GM12801 (cell line): ENCODE data around the gene NUDT14.

Experiments used
- TF ChIP-seq, protein P1 (sequence below): IDR thresholded peaks from one replicate; pipeline ENCODE4 v1.5.1; 2011; ENCODE audit warnings: control low read depth; ENCODE audit not compliant: insufficient read length; ENCODE audit errors: extremely low read depth

NUDT14 gene

DNA sequence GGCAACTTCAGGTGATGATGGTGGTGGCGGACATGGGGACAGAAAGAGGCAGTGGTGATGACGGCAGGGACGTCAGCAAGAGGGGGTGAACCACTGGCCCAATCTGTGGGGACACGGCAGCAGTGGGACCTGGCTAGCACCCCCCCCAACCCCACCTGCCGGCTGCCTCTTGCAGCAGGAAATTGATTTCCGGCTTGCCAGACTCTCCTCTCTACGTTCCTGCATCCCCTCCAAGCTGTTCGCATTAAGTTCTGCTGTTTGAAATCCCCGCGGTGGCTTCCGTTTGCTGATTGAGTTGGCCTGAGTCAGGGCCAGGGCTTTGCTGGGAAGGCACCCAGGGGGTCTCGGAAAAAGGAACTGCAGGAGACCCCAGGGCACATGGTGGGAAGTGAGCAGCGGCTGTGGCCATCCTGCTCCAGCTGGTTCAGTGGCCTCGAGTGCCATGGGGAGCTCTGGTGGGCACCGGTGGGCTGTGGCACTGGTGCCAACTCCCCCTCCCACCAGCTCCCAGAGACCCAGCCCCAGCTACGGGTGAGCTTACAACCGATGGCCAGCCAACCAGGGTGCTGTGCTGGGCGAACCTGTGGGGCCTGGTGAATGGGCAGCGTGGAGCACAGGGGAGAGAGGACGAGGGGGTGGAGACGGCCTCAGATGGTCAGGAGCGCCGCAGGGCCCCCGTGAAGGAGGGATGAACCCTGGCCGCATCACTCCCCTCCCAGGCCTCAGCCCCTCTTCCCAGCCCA, 14.6 kb upstream of the NUDT14 start:
- TF ChIP-seq, protein P1, sequence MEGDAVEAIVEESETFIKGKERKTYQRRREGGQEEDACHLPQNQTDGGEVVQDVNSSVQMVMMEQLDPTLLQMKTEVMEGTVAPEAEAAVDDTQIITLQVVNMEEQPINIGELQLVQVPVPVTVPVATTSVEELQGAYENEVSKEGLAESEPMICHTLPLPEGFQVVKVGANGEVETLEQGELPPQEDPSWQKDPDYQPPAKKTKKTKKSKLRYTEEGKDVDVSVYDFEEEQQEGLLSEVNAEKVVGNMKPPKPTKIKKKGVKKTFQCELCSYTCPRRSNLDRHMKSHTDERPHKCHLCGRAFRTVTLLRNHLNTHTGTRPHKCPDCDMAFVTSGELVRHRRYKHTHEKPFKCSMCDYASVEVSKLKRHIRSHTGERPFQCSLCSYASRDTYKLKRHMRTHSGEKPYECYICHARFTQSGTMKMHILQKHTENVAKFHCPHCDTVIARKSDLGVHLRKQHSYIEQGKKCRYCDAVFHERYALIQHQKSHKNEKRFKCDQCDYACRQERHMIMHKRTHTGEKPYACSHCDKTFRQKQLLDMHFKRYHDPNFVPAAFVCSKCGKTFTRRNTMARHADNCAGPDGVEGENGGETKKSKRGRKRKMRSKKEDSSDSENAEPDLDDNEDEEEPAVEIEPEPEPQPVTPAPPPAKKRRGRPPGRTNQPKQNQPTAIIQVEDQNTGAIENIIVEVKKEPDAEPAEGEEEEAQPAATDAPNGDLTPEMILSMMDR = no peak

DNA sequence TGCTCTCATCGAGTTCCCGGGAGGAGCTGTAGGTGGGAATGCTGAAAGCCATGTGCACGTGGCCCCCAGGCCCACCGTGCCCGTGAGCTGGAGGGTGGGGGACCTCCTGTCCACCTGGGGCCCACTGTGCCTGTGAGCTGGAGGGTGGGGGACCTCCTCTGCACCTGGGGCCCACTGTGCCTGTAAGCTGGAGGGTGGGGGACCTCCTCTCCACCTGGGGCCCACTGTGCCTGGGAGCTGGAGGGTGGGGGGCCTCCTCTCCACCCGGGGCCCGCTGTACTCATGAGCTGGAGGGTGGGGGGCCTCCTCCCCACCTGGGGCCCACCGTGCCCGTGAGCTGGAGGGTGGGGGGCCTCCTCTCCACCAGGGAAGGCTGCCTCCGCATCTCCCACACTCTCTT, 13.9 kb upstream of the NUDT14 start:
- TF ChIP-seq, protein P1 = no peak

DNA sequence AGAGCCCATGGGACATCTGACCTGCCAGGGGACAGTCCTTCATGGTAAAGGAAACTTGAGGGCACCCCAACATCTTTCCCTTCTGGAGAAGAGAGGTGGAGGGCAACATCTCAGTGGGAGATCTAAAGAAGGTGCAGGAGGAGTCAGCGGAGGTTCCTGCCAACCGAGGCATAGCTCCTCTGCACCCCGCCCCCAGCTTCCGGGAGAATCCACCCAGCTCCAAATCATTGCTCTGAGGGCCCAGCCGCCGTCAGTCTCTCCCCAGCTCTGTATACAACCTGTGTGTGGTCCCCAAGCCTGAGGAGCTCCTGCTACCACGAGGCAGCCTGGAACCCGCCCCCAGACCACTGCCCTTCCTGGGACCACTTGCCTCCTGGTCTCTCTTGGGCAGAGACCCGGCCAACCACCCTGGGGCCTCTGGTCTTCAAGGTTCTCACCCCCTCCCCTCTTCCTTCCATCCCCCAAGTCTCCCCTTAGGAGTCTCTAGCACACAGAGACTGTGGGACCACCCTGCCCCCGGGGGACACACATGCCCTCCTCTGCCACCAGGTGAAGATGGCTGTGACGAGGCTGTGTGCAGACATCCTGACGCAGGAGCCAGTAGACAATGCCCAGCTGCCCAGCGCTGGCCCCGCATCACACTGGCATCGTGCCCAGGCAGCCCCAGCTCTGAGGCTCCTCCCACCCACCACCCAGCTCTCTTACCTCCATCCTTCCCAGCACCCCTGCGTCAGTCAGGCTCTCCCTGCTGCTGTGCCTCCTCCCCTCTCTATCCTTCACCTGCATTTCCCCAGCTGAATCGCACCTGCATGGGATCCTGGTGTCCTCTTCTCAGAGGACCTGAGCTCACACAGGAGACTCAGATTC, 13.0 kb upstream of the NUDT14 start:
- TF ChIP-seq, protein P1 = no peak

DNA sequence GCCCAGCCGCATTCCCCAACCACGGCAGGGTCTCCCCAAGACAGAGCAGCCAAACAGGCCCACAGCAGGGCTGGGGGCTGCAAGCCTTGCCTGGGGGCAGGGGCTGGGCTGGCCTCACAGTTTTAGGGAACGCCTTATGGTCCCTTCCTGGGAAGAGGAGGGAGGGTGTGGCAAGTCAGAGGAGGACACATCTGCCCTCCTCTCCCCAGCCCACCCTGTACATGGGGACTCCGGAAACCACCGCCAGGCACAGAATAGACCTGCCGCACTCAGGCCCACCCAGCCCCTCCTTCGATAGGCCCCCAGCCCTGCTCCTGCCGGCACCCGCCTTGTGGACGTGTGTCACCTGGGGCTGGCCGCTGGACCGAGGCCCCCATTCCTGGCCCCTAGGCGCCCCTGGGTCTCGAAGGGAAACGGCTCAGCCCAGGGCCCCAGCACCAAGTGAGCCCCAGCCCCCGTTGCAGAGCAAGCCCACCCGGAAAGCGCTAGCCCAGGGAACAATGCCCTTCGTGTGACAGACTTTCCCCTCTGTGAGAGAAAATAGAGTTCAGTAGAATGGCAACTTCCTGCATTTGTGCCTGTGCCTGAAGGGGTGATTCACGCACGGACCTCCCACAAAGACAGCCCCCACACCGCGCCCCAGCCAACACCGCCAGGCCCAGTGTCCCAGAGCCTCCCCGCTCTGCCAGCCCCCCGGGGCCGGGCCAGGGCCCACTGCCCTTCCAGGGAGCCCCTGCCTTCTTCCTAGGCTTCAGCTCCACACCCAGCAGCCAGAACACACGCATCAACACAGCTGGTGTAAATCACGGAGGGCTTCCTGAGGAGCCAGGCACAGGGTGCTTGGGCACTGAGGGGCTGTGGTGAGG, 12.0 kb upstream of the NUDT14 start:
- TF ChIP-seq, protein P1 = no peak

DNA sequence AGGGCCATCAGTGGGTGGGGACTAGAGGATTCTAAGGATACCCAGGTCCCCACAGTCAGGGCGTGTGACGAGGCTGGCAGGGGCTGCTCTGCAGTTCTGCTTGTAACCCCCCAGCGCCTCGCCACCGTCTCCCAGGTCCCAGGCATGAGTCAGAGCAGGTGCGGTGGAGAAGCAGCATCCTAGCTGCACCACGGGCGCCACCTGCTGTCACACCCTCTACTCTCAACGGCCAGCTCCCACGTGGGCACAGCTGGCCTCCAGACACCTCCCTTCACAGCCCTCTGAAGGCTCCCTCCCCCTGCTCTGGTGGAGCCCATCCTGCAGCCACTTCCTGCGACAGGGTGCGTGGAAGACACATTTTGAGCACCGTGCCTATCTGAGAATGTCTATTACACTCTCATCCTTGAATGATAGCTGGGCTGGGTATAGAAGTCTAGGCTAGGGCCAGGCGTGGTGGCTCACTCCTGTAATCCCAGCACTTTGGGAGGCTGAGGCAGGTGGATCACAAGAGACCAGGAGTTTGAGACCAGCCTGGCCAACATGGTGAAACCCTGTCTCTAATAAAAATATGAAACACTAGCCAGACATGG, 6.9 kb upstream of the NUDT14 start:
- TF ChIP-seq, protein P1 = no peak

DNA sequence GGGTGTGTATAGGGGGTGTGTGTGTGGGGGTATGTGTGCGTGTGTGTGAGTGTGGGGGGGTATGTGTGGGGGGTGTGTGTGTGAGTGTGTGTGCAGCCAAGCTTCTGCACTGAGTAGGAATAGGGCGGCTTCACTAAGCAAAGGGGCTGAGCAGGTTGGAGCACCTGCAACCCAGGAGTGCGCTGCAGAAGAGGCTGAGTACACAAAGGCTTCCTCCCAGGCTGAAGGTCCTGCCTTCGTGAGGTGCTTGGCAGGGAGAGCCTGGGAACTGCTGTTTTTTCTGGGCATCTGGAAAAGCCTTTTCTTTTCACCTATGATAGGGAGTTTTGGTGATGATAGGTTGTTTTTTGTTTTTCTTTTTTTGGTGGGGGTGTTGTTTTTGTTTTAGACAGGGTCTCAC, 6.0 kb upstream of the NUDT14 start:
- TF ChIP-seq, protein P1 = no peak

DNA sequence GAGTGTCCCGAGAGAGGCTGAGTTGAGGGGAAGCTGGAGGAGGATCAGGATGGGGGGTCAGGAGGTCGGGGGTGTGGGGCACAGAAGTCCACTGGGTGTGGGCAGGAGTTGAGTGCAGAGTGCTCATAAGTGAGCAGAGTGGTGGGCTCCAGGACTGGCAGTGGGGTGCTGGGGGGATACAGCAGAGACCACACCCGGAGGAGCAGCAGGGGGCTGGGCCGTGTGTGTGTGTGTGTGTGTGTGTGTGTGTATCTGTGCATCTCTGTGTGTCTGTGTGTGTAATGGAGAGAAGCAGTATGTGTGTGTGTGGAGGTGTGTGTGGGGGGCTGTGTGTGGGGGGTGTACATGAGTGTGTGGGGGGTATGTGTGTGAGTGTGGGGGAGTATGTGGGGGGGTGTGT, 4.9 kb upstream of the NUDT14 start:
- TF ChIP-seq, protein P1 = no peak
